ENCODE results near the gene RNF213. TPM values are rescaled to one million over a fixed set of nuclear protein-coding genes. Genes with fewer than 3 reads are reported as not detected.

RNF213 gene
- total RNA-seq, 1 experiment from 2014 or later = 71.4 TPM

- ChIA-PET CTCF (no interaction called here), POLR2A (ENCODE audit: unreplicated experiment) (interaction anchor here (0.5 kb wide), 1 partner anchor 8 kb away, joined by 34 read pairs; no protein-coding TSS in a partner anchor)
- intact Hi-C loops (cut with micrococcal nuclease) = loop anchor here (2.0 kb wide), 1 partner anchor 37 kb away; no protein-coding TSS in a partner anchor
- Histone ChIP-seq H4K20me1 (ENCODE audit: low read length) (peaks cover 5% of the 10 kb centered on the region; the same call in 1 of the 2 replicates), H3K4me3 (ENCODE audit: low read length) (no peak overlapping the region), H3K4me1 (ENCODE audit: insufficient read depth, low read length) (peaks cover 20% of the 10 kb centered on the region), H3F3A (ENCODE audit: low read length, unreplicated experiment) (no peaks in the 10 kb centered on the region), H3K27me3 (ENCODE audit: low read length) (no peaks in the 10 kb centered on the region), H3K27ac (ENCODE audit: low read length) (no peak overlapping the region), H3K9me3 (ENCODE audit: low read length) (no peaks in the 10 kb centered on the region), H3K9me2 (replicated peaks; ENCODE audit: low read length) (no peaks in the 10 kb centered on the region), H3K79me2 (ENCODE audit: low read length) (peaks cover 30% of the 10 kb centered on the region), H3K36me3 (ENCODE audit: low read depth, low read length) (peaks cover 13% of the 10 kb centered on the region), H3K4me2 (ENCODE audit: low read length) (0 out of 2 replicates have a peak overlapping the region, but pooled peaks have one; percentile 95), H3K9ac (ENCODE audit: low read length) (no peak overlapping the region), H2AFZ (ENCODE audit: low read length) (no peak overlapping the region)
- ATAC-seq (no peak), DNase-seq (no peak)
- no TSS peak for BruUV-seq (replicated peaks)
- no peak for TF ChIP-seq EZH2 (IDR thresholded peaks at IDR 0.05; ENCODE audit: low read length, unreplicated experiment)
- TF ChIP-seq EZH2phosphoT487 (IDR thresholded peaks at IDR 0.05; ENCODE audit: borderline replicate concordance, low read length) = no peak
- TF ChIP-seq CTCF (conservative IDR thresholded peaks at IDR 0.05; ENCODE audit: low read depth, low read length) = no peak
Measured at GRCh38 chr17:80217703-80218362, 42.8 kb upstream of the RNF213 start.

GRCh38 chr17:80218391-80218790 is 42.3 kb upstream of the RNF213 start:
- ChIA-PET CTCF (no interaction called here), POLR2A (ENCODE audit: unreplicated experiment) (interaction anchor here (0.5 kb wide), 1 partner anchor 9 kb away, joined by 34 read pairs; no protein-coding TSS in a partner anchor)
- Histone ChIP-seq H2AFZ (ENCODE audit: low read length) (no peak overlapping the region), H3K36me3 (ENCODE audit: low read depth, low read length) (peaks cover 13% of the 10 kb centered on the region), H3K27ac (ENCODE audit: low read length) (no peak overlapping the region), H3K9me2 (replicated peaks; ENCODE audit: low read length) (no peaks in the 10 kb centered on the region), H3K4me1 (ENCODE audit: insufficient read depth, low read length) (peaks cover 20% of the 10 kb centered on the region), H3K9me3 (ENCODE audit: low read length) (no peaks in the 10 kb centered on the region), H3K4me2 (ENCODE audit: low read length) (peak overlapping the region; percentile 95; the same call in 1 of the 2 replicates), H3K79me2 (ENCODE audit: low read length) (peaks cover 30% of the 10 kb centered on the region), H3F3A (ENCODE audit: low read length, unreplicated experiment) (no peaks in the 10 kb centered on the region), H4K20me1 (ENCODE audit: low read length) (peaks cover 5% of the 10 kb centered on the region; the same call in 1 of the 2 replicates), H3K4me3 (ENCODE audit: low read length) (no peak overlapping the region), H3K9ac (ENCODE audit: low read length) (no peak overlapping the region), H3K27me3 (ENCODE audit: low read length) (no peaks in the 10 kb centered on the region)
- intact Hi-C loops (cut with micrococcal nuclease) = loop anchor here (2.0 kb wide), 1 partner anchor 36 kb away; no protein-coding TSS in a partner anchor
- ATAC-seq = no peak
- TF ChIP-seq EZH2 (IDR thresholded peaks at IDR 0.05; ENCODE audit: low read length, unreplicated experiment) (no peak), CTCF (conservative IDR thresholded peaks at IDR 0.05; ENCODE audit: low read depth, low read length) (no peak), EZH2phosphoT487 (IDR thresholded peaks at IDR 0.05; ENCODE audit: borderline replicate concordance, low read length) (no peak)
- no TSS peak for BruUV-seq (replicated peaks)
- no peak for DNase-seq
